Fibroblast of skin of left biceps (primary cell): Measurements from ENCODE around the gene SLC24A3.

Source experiments
- DNase-seq, 2 experiments: peaks; one replicate each; pipeline ENCODE4 v3.0.0-alpha.2; 2013; ENCODE audit warnings: low read depth in 2 of 2

The SLC24A3 gene

DNA sequence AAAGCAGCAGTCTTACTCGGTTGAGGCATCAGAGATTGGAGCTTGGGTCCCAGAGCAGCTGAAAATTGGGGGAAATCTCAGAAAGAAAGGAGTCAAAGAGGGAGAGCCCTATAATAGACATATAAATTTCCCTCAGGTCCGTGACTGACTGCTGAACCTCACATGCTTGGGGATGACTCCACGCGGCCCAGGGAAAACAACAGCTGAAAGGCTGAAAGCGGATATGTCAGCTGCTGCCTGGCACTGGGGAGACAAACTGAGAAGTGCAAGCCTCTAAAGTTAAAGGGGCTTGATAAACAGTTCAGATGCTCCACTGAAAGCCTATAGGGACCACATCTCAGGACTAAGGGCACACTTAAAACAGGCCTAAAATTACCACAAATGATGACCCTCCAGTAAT is 289.7 kb downstream of the SLC24A3 start:
- DNase-seq, result no peak

DNA sequence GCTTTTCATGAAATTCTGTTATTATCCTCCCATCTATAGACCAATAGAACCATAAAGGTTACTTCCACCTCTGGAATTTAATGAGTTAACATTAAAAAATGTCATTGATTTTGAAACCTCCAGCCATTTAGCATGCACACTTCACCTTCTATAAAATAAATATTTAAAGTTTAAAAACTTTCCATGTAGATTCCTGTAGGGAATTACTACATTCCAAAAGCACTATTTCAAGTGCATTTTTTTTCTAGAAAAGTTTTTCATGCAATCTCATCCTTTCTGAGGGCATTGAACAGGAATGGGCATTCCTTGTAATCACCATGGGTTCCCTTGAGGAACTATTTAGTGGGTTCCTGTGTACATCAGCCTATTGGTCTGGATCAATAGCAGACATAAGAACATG is 291.8 kb downstream of the SLC24A3 start:
- DNase-seq, result no peak

DNA sequence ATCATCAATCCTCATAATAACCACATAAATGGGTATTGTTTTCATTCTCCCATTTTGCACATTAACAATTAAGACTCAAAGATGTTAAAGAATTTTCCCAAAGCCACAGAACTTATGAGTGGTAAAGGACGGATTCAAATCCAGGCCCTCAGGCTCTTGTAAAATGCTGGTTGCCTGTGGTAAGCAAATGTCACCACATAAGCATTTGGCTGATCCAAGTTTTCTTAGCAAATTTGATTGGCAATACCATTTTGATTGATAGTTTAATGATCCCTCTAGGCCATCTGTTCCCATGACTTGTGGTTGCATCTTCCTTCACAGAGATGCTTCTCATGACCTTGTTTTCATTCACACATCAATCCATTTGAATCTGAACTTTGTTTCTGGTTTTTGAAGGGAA is 293.6 kb downstream of the SLC24A3 start:
- no peak for DNase-seq

DNA sequence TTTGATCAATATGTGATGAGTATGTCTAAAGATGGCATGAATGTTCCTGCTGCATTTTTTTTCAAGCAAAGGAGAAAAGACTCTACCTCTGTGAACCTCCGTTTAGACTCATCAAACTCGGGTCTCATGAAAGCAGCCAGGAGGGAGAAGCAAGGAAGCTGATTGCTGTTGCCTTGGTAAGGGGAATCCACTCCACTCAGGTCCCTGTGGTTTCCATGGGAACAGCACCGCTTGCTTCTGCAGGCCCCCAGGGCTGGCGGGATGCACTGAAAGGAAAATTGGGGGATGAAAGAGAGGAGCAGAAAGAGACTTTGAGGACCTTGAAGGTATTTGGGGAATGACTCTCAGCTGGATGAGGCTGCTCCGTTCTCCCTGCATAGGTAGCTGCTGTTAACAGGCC is 296.0 kb downstream of the SLC24A3 start:
- DNase-seq, result no peak

DNA sequence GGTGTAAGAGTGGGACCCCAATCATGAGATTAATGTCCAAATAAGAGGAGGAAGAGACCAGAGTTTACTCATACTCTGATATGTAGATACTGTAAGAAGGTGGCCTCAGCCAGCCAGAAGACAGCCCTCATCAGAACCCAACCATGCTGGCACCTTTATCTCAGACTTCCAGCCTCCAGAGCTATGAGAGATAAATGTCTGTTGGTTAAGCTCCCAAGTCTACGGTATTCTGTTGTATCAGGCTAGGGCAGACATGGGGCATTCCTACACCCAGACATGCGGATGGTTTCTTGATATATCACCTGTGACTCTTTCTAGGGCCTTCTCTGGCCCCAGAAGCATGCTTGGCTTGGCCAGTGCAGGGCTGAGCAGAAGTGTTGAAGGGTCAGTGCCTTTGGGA is 298.2 kb downstream of the SLC24A3 start:
- DNase-seq, result no peak

DNA sequence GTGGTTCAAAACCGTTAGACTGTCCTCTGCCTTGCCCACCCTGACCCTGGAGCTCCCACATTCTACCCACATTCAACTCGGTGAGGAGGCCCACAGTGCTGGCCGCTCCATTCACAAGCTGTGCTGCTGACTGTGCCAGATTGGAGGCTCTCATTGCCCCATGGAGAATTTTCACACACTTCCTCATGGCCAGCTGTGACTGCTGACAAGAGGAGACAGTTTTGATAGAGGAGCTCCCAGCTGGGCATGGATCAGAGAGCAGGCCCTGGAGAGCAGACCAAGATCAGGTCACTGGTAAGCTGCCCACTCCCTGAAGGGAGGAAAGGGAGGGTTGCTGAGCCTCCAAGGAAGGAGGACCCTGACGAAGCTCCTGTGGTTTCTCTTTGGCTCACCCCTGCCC is 299.5 kb downstream of the SLC24A3 start:
- DNase-seq, result no peak

DNA sequence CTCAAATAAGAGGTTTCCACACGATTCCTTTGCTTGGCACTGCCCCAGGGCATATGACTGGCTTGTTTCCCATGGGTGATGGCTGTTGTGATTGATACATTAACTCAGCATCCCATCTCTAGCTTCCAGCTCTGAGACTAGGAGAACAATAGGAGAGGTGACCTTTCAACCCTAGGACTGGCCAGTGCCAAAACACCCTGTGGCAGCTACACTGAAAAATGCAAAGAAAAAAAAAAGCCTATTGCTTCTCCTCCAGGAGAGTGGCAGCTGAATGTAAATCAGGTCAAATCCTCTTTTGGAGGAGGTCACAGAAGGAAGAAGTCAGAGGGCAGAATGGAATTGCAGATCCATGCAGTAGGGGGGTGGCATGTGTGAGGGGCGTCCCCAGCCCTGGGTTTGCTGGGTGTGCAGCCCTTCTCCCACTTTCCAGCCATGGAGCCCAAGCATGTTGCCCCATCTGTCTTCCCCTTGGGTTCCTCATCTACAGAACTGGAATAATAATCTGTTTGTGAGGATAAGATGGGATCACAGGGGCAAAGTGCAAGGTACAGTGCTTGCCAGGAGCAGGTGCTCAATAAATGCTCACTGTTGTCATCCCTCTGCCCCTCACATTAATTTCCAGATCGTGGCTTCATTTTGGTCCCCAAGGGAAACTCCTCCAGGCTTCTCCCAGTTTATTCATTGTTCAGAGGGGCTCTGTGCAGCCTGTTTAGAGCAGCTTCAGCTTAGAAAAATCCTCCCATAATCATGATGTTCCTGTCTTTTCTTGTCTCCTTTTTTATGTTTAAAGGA is 300.6 kb downstream of the SLC24A3 start:
- no peak for DNase-seq

DNA sequence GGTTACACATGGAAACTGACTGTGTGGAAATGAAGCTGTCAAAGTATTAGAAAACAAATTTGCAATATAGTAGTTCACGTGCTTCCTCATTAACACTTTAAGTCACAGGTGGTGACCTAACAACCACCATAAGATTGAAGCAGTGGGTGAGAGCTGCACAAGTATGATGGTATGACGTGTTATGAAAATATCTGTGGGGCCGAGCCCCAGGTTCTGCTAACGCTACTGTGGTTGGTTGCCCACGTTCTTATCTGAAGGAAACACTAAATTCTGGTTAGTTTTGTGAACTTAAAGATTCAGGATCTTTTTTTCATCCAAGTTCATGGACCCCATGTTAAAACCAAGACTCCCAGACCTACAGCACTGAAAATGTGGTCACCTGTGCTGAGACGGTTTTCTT is 302.6 kb downstream of the SLC24A3 start:
- no peak for DNase-seq

DNA sequence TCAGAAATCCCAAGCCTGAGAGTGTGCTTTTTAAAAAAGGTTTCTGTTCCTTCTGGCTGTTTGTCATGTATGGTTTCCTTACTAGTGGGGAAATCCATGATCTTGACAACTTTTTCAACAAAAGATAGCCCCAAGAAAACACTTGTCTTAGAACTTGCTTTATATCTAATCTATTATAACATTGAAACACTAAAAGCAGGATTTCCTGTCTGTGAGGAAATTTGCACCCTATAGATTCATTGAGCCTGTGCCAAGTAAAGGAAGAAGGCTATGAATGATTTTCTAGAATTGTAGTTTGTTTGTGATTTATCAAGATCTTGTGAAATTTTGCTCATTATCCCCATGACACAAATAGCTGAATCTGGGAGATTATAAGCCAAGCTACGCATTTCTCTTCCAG is 307.0 kb downstream of the SLC24A3 start:
- no peak for DNase-seq

DNA sequence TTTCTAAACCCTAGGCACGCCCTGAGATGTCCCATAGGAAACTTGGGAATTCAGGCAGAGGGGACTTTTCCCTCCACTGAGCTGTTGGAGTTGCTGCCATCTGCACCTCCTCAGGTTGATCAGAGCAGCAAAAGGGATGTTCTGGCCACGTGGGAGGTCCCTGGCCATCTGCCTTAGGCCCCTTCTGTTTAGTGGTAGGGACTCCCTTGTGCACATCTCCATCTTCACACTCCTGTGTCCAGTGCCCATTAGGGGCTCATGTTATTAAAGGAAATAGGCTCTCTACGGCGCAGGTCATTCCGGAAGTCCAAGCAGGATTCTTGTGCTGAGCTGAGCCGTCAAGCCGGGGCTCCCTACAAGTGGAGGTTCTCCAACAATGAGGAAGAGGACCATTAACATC is 307.8 kb downstream of the SLC24A3 start:
- DNase-seq, result no peak

DNA sequence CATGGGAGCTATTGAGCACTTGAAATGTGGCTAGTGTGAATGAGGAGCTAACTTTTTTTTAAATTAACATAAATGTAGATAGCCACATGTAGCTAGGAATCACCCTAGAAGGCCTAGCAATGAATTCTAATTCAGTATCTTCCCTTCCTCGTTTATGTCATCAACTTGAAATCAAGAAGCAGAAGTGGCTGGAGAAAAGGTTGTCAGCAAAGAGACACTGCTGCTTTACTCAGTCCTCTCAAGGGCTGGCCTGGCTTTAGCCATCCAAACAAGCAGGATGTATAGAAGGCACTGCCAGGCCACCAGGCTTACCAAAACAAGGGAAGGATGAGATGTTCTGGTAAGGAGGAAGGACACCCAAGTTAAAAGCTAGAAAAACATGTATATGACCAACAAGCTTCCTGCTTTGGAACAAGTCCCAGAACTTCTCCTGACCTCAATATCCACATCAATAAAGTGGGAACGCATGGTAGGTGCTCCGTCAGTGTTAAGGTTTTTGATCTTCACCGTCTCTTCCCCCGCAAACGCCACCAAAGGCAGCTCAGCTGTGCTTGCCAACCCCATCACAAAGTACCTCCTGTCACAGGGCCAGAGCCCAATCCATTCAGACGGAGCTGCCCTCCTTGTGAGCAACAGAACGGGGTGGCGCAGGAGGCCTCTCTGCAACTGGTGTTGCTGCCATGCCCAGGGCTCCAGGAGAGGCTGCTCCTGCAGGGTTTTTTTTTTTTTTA is 309.8 kb downstream of the SLC24A3 start:
- no peak for DNase-seq

DNA sequence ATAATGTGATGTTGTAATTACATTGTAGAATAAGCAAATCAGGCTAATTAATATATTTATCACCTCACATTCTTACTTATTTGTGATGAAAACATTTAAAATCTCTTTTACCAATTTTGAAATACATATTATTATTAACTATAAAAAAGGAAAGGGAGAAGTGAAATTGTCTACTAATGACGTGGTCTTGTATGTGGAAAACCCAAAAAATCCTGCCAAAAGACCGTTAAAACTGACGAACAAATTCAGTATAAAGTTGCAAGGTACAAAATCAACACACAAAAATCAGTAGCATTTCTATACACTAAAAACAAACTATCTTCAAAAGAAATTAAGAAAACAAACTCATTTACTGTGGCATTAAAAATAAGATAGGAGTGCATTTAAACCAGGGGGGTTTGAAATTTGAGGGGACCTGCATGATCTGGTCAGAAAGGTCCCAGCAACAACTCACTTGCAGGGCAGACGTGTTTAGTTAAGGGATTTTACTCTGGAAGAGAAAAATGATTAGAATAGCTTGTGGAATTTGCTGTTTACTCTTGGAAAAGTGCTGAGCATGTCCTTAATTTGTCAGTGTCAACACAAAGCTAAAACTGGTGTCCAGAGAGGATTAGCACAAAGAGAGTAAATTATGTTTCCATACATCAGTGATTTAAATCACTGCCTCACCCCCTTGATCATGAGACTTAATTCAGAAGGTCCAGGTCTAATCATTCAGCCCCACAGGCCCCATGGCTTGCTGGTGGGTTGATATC is 310.6 kb downstream of the SLC24A3 start:
- no peak for DNase-seq

DNA sequence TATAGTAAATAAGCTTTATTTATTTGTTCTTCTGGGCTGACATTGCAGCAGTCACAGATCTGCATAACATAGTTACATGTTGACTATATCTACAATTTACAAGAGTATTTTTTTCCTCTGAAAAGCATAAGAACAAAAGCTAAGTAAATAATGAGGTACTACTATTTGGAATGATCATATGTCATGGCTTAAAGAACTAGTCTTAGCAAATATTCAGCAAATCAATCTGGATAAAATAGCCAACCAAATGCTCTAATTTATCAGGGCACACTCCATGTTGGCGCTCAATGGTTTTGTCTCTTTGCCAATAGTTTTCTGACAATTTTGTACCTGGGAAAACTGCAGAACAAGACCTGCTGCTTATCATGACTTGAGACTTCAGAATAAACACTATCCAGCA is 312.2 kb downstream of the SLC24A3 start:
- DNase-seq, result no peak

DNA sequence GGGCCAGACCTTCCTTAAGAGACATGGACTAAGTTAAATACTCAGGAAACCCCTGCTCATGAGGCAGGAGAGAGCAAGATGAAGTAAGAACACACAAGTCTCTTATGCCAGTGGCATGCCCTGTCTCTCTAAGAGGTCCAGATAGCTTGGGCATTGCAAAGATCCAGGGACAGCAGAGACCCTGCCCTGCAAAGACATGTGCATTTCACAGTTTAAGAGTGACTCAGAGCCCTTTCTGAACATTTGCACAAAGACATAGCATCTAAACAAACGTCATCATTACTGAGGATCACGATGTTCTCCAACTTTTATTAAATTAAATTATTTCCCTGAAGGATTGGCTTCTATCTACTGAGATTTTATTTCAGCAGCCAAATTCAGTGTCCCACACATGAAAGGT is 315.1 kb downstream of the SLC24A3 start:
- no peak for DNase-seq

DNA sequence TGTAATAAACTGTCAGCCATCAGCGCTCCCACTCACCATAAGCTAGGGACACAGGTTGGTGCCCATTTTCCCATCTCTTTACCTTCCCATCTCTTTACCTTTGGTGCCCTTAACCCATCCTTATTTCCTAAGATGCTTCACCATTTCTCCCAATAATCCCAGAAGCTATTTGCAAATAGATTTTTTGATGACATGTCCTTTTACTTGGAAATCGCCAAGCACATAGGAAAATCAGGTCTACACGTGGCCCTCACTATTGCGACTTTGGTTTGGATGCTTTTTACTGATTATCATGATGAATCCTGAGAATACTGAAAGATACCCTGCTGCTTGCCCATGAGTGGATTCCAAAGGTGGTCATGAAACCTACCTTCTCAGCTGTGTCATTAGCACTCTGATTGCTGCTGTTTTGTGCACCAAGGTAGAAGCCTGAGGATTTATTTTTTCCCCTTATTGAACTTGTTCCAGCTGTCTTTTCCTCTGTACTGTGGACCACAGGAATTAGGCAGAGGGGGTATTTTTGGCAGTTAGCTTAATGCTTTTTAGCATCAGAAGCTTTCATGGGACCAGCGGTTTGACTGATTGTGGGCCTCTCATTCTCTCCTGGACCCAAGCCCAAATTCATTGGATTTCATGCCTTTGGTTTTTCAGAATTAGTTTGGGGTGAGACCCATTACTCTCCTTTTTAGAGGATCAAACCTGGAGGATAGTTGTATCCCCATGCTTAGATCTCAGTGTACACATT is 316.0 kb downstream of the SLC24A3 start:
- DNase-seq, result no peak

DNA sequence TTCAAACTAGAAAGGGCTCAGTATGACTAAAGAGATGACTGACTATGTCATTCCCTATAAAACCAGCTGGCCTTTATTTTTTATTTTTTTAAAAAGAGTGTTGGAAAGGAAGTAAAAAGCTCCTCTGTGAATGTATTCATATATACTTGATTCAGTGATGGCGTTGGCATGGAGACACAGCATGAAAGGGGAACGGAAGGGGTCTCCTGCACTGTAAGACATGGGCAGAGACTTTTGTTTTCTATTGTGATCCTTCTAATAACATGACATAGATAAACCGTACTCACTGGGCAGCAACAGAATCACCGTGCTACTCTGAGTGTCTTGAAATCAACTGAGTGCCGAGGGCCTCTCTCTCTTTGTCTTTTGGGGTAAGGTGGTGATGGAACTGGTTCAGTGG is 317.6 kb downstream of the SLC24A3 start:
- DNase-seq, result no peak

DNA sequence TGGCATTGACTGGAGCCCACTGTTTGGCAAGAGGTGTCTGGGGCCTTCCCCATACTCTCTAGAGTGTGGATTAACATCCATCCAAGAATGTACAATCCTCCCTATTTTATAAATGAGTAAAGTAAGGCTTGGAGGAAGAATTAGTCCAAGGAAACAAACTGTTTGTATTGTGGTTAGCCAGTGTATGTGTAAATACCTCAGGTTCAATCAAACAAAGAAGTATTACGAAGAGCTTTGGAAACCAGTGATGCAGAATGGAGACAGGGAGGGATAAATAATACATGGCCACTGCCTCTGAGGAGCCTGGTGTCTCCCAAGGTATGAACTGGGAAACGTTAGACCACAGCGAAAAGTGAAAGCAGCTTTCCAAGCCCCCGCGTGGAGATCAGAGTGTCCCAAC is 319.0 kb downstream of the SLC24A3 start:
- no peak for DNase-seq

DNA sequence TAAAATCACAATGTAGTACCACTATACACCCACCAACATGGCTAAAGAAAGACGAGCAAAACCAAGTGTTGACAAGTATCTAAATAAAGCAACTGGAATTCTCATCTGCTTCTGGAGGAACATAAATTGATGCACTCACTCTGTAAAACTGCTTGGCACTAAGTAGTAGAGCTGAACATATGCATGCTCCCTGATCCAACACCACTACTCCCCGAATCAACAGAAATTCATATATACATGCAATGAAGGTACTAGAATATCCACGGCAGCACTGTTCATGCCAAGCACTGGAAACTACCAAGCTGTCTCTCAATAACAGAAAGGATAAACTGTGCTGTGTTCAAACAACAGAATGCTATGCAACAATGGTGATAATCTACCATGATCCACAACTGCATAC is 326.1 kb downstream of the SLC24A3 start:
- DNase-seq, result no peak

DNA sequence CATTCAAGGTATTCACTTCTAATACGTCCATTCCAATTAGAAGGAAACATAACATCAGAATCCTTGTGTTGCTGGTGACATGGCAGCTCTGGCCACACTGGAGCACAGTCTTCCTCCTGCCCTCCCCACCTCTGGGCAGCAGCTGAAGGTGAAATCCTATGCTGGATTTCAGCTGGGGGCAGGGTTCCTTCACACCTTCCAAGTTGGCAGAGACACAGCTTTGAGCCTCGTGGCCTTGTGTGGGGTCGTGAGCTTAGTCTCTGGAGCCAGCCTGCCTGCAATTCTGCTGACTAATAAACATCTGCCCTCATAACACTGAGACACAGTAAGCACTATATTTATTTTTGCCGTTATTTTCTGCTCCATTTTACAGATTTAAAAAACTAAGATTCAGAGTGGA is 326.7 kb downstream of the SLC24A3 start:
- DNase-seq, result no peak

DNA sequence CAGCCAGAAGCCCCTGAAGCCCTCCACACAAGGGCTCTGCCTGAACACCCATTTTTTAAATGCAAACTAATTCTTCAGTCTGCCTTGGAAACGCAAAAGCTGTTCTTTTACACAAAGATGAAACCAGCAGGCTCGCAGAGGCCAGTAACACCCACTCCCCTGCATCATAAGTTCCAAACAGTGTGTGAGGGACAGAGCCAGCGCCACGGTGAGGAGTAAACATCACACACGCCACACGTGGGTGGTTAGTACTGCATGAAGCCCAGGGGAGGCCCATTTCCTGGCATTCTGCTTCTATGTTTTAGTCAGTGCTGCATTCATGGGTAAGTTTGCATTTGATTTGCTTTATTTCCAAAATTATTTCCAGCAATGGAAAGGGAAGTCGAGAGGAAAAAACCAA is 327.9 kb downstream of the SLC24A3 start:
- no peak for DNase-seq

DNA sequence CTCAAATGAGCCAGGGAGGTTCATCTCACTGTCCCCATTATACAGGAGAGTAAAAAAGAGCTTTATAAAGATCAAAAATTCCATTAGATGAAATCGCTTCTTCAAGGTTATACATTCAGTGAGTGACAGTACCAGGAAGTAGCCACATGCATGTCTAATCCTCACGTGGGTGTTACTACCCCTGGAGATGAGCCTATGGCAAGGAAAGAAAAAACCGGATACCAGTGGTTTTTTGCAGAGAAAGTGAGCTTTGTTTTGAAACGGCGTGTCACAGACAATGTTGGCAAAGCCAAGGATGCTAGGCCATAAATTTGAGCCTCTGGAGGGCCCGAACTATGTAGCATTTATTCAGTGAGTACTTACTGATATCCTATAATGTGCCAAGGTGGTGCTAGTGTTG is 330.7 kb downstream of the SLC24A3 start:
- no peak for DNase-seq

DNA sequence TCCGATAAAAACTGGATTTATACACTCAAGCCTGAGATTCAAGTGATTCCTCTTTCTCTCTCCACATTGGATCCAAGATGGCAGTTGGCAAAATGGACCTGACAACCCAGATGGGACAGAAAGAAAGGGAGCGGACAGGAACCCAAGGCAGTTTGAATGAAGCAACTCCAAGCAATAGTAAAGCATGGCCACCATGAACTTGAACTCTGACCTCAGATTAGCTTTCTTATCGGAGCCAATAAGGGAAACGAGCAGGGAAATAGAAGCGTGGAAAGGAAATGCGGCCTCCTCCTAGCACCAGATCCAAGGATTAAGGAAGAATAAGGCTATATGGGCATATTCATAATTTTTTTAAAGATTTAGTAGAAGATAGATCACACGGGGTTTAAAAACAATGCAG is 332.2 kb downstream of the SLC24A3 start:
- no peak for DNase-seq
